Measurements from ENCODE around the gene DNAJC15.

The DNAJC15 gene

GRCh38 chr13:43115141-43115540 is 91.8 kb downstream of the DNAJC15 start:
- Histone ChIP-seq H3K36me3 (ENCODE audit: control insufficient read depth in 1 of 2, insufficient read depth in 2 of 2, low read length in 2 of 2) (no peaks in the 10 kb centered on the region), H3K4me1 (ENCODE audit: control insufficient read depth in 1 of 2, insufficient read depth in 2 of 2, low read length in 2 of 2) (peaks cover 3 to 8% of the 10 kb centered on the region in 2 donors), H3K27ac (ENCODE audit: low read depth, low read length) (no peak overlapping the region), H3K27me3 (ENCODE audit: control insufficient read depth in 1 of 2, insufficient read depth in 2 of 2, low read length in 2 of 2) (no peaks in the 10 kb centered on the region), H3K4me3 (ENCODE audit: low read depth in 1 of 2, low read length in 2 of 2) (no peak overlapping the region), H3K9me3 (ENCODE audit: control insufficient read depth in 1 of 2, low read length in 2 of 2) (no peaks in the 10 kb centered on the region), H3K9ac (ENCODE audit: low read depth in 1 of 2, low read length in 2 of 2) (no peak overlapping the region)

- H3K27ac ChIP-seq (ENCODE audit: low read depth, low read length), result no peak overlapping the region
- no peaks in the 10 kb centered on the region for H3K27me3 ChIP-seq (ENCODE audit: control insufficient read depth in 1 of 2, insufficient read depth in 2 of 2, low read length in 2 of 2)
- H3K4me3 ChIP-seq (ENCODE audit: low read depth in 1 of 2, low read length in 2 of 2), result no peak overlapping the region
- no peaks in the 10 kb centered on the region for H3K36me3 ChIP-seq (ENCODE audit: control insufficient read depth in 1 of 2, insufficient read depth in 2 of 2, low read length in 2 of 2)
- no peaks in the 10 kb centered on the region for H3K9me3 ChIP-seq (ENCODE audit: control insufficient read depth in 1 of 2, low read length in 2 of 2)
- H3K9ac ChIP-seq (ENCODE audit: low read depth in 1 of 2, low read length in 2 of 2), result no peak overlapping the region
- no peaks in the 10 kb centered on the region for H3K4me1 ChIP-seq (ENCODE audit: control insufficient read depth in 1 of 2, insufficient read depth in 2 of 2, low read length in 2 of 2)
These were observed 92.9 kb downstream of the DNAJC15 start for GRCh38 chr13:43116242-43116641.

- Histone ChIP-seq H3K9ac (ENCODE audit: low read depth in 1 of 2, low read length in 2 of 2) (no peak overlapping the region), H3K27ac (ENCODE audit: low read depth, low read length) (no peak overlapping the region), H3K36me3 (ENCODE audit: control insufficient read depth in 1 of 2, insufficient read depth in 2 of 2, low read length in 2 of 2) (no peaks in the 10 kb centered on the region), H3K4me1 (ENCODE audit: control insufficient read depth in 1 of 2, insufficient read depth in 2 of 2, low read length in 2 of 2) (peaks cover 3 to 7% of the 10 kb centered on the region in 2 donors), H3K4me3 (ENCODE audit: low read depth in 1 of 2, low read length in 2 of 2) (no peak overlapping the region), H3K27me3 (ENCODE audit: control insufficient read depth in 1 of 2, insufficient read depth in 2 of 2, low read length in 2 of 2) (no peaks in the 10 kb centered on the region), H3K9me3 (ENCODE audit: control insufficient read depth in 1 of 2, low read length in 2 of 2) (no peaks in the 10 kb centered on the region)
These were observed 95.1 kb downstream of the DNAJC15 start for GRCh38 chr13:43118521-43118920.

GRCh38 chr13:43119206-43119605 is 95.8 kb downstream of the DNAJC15 start:
- Histone ChIP-seq H3K27ac (ENCODE audit: low read depth, low read length) (no peak overlapping the region), H3K36me3 (ENCODE audit: control insufficient read depth in 1 of 2, insufficient read depth in 2 of 2, low read length in 2 of 2) (no peaks in the 10 kb centered on the region), H3K4me3 (ENCODE audit: low read depth in 1 of 2, low read length in 2 of 2) (no peak overlapping the region), H3K27me3 (ENCODE audit: control insufficient read depth in 1 of 2, insufficient read depth in 2 of 2, low read length in 2 of 2) (no peaks in the 10 kb centered on the region), H3K4me1 (ENCODE audit: control insufficient read depth in 1 of 2, insufficient read depth in 2 of 2, low read length in 2 of 2) (peaks cover 3 to 7% of the 10 kb centered on the region in 2 donors), H3K9ac (ENCODE audit: low read depth in 1 of 2, low read length in 2 of 2) (no peak overlapping the region), H3K9me3 (ENCODE audit: control insufficient read depth in 1 of 2, low read length in 2 of 2) (no peaks in the 10 kb centered on the region)

GRCh38 chr13:43122791-43123190 is 99.4 kb downstream of the DNAJC15 start:
- Histone ChIP-seq H3K4me1 (ENCODE audit: control insufficient read depth in 1 of 2, insufficient read depth in 2 of 2, low read length in 2 of 2) (peaks cover 3 to 7% of the 10 kb centered on the region in 2 donors), H3K4me3 (ENCODE audit: low read depth in 1 of 2, low read length in 2 of 2) (no peak overlapping the region), H3K9ac (ENCODE audit: low read depth in 1 of 2, low read length in 2 of 2) (no peak overlapping the region)

GRCh38 chr13:43123856-43124255 is 100.5 kb downstream of the DNAJC15 start:
- H3K27ac ChIP-seq (ENCODE audit: low read depth, low read length), result no peak overlapping the region
- no peaks in the 10 kb centered on the region for H3K36me3 ChIP-seq (ENCODE audit: control insufficient read depth in 1 of 2, insufficient read depth in 2 of 2, low read length in 2 of 2)
- no peak overlapping the region for H3K4me3 ChIP-seq (ENCODE audit: low read depth in 1 of 2, low read length in 2 of 2)
- H3K27me3 ChIP-seq (ENCODE audit: control insufficient read depth in 1 of 2, insufficient read depth in 2 of 2, low read length in 2 of 2), result no peaks in the 10 kb centered on the region
- peaks cover 3 to 9% of the 10 kb centered on the region in 2 donors for H3K4me1 ChIP-seq (ENCODE audit: control insufficient read depth in 1 of 2, insufficient read depth in 2 of 2, low read length in 2 of 2)
- no peak overlapping the region for H3K9ac ChIP-seq (ENCODE audit: low read depth in 1 of 2, low read length in 2 of 2)
- no peaks in the 10 kb centered on the region for H3K9me3 ChIP-seq (ENCODE audit: control insufficient read depth in 1 of 2, low read length in 2 of 2)

More at GRCh38 chr13:43122791-43123190, 99.4 kb downstream of the DNAJC15 start:
- Histone ChIP-seq H3K27ac (ENCODE audit: low read depth, low read length) (no peak overlapping the region), H3K9me3 (ENCODE audit: control insufficient read depth in 1 of 2, low read length in 2 of 2) (no peaks in the 10 kb centered on the region), H3K36me3 (ENCODE audit: control insufficient read depth in 1 of 2, insufficient read depth in 2 of 2, low read length in 2 of 2) (no peaks in the 10 kb centered on the region), H3K27me3 (ENCODE audit: control insufficient read depth in 1 of 2, insufficient read depth in 2 of 2, low read length in 2 of 2) (no peaks in the 10 kb centered on the region)

GRCh38 chr13:43124490-43124889 is 101.1 kb downstream of the DNAJC15 start:
- no peaks in the 10 kb centered on the region for H3K36me3 ChIP-seq (ENCODE audit: control insufficient read depth in 1 of 2, insufficient read depth in 2 of 2, low read length in 2 of 2)
- no peak overlapping the region for H3K27ac ChIP-seq (ENCODE audit: low read depth, low read length)
- H3K9ac ChIP-seq (ENCODE audit: low read depth in 1 of 2, low read length in 2 of 2), result no peak overlapping the region
- H3K4me1 ChIP-seq (ENCODE audit: control insufficient read depth in 1 of 2, insufficient read depth in 2 of 2, low read length in 2 of 2), result peaks cover 3 to 13% of the 10 kb centered on the region in 2 donors
- H3K9me3 ChIP-seq (ENCODE audit: control insufficient read depth in 1 of 2, low read length in 2 of 2), result no peaks in the 10 kb centered on the region
- no peak overlapping the region for H3K4me3 ChIP-seq (ENCODE audit: low read depth in 1 of 2, low read length in 2 of 2)
- H3K27me3 ChIP-seq (ENCODE audit: control insufficient read depth in 1 of 2, insufficient read depth in 2 of 2, low read length in 2 of 2), result peaks cover 0 to 5% of the 10 kb centered on the region in 2 donors

GRCh38 chr13:43126420-43126819 is 103.0 kb downstream of the DNAJC15 start:
- H3K9ac ChIP-seq (ENCODE audit: low read depth in 1 of 2, low read length in 2 of 2), result no peak overlapping the region
- H3K36me3 ChIP-seq (ENCODE audit: control insufficient read depth in 1 of 2, insufficient read depth in 2 of 2, low read length in 2 of 2), result no peaks in the 10 kb centered on the region
- no peaks in the 10 kb centered on the region for H3K9me3 ChIP-seq (ENCODE audit: control insufficient read depth in 1 of 2, low read length in 2 of 2)
- peaks cover 3 to 13% of the 10 kb centered on the region in 2 donors for H3K4me1 ChIP-seq (ENCODE audit: control insufficient read depth in 1 of 2, insufficient read depth in 2 of 2, low read length in 2 of 2)
- H3K27ac ChIP-seq (ENCODE audit: low read depth, low read length), result no peak overlapping the region
- peaks cover 0 to 9% of the 10 kb centered on the region in 2 donors for H3K27me3 ChIP-seq (ENCODE audit: control insufficient read depth in 1 of 2, insufficient read depth in 2 of 2, low read length in 2 of 2)
- H3K4me3 ChIP-seq (ENCODE audit: low read depth in 1 of 2, low read length in 2 of 2), result no peak overlapping the region

GRCh38 chr13:43127103-43127798 is 103.9 kb downstream of the DNAJC15 start:
- Histone ChIP-seq H3K9ac (ENCODE audit: low read depth in 1 of 2, low read length in 2 of 2) (no peak overlapping the region), H3K9me3 (ENCODE audit: control insufficient read depth in 1 of 2, low read length in 2 of 2) (no peaks in the 10 kb centered on the region), H3K36me3 (ENCODE audit: control insufficient read depth in 1 of 2, insufficient read depth in 2 of 2, low read length in 2 of 2) (no peaks in the 10 kb centered on the region), H3K27me3 (ENCODE audit: control insufficient read depth in 1 of 2, insufficient read depth in 2 of 2, low read length in 2 of 2) (peaks cover 0 to 9% of the 10 kb centered on the region in 2 donors), H3K4me3 (ENCODE audit: low read depth in 1 of 2, low read length in 2 of 2) (no peak overlapping the region), H3K27ac (ENCODE audit: low read depth, low read length) (no peak overlapping the region), H3K4me1 (ENCODE audit: control insufficient read depth in 1 of 2, insufficient read depth in 2 of 2, low read length in 2 of 2) (peaks cover 0 to 6% of the 10 kb centered on the region in 2 donors)

- peaks cover 0 to 6% of the 10 kb centered on the region in 2 donors for H3K4me1 ChIP-seq (ENCODE audit: control insufficient read depth in 1 of 2, insufficient read depth in 2 of 2, low read length in 2 of 2)
- H3K9ac ChIP-seq (ENCODE audit: low read depth in 1 of 2, low read length in 2 of 2), result no peak overlapping the region
- H3K27ac ChIP-seq (ENCODE audit: low read depth, low read length), result no peak overlapping the region
- H3K27me3 ChIP-seq (ENCODE audit: control insufficient read depth in 1 of 2, insufficient read depth in 2 of 2, low read length in 2 of 2), result peaks cover 0 to 9% of the 10 kb centered on the region in 2 donors
- no peaks in the 10 kb centered on the region for H3K9me3 ChIP-seq (ENCODE audit: control insufficient read depth in 1 of 2, low read length in 2 of 2)
- H3K4me3 ChIP-seq (ENCODE audit: low read depth in 1 of 2, low read length in 2 of 2), result no peak overlapping the region
- H3K36me3 ChIP-seq (ENCODE audit: control insufficient read depth in 1 of 2, insufficient read depth in 2 of 2, low read length in 2 of 2), result no peaks in the 10 kb centered on the region
These were observed 104.4 kb downstream of the DNAJC15 start for GRCh38 chr13:43127827-43128226.

Measured in duodenal mucosa (tissue), 2 donors.